ENCODE data around the gene LSM14B.
"Not testable (repeated sequence)": the region's sequence is repeated elsewhere in the genome, so short reads cannot be mapped to it uniquely, and the experiment has no call there.

Gene LSM14B

GRCh38 chr20:62114894-62115293 lies 7.4 kb upstream of the LSM14B start:
- no peak for DNase-seq

GRCh38 chr20:62115800-62116407 lies 6.4 kb upstream of the LSM14B start:
- not testable (repeated sequence) for DNase-seq

DNA sequence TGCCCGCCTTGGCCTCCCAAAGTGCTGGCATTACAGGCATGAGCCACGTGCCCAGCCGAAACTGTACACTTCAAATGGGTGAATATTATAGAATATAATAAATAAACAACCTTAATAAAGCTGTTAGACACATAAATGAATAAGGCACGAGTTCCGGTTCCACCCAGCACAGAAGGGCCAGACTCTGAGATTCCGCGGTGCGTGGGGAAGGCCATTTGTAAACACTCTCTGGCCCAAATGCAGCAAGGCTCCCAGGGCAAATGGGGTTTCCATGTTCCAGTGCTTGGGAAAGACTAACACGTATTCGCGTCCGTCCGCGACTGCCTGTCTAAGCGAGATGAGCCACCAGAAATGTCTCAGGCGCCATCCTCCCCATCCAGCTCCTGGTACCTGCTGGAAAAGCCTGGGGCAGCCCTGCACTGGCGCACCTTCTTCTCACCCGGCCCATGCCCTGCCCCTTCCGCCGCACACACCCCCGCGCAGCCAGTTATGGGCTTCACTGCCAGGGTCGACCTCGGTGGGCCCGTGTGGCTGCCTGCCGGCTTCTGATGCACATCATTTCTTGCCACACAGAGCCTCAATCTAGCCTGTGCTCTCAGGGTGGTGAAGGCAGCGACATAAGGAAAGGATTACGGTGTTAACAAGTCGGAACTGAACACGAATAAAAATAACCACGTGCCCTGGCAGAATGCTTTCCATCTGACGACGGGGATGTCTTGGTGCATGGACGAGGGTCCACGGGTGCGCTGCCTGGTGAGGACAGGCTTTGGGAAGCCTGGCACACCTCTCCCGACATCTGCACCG lies 5.5 kb upstream of the LSM14B start:
- DNase-seq = no peak

- no peak for DNase-seq
Measured at GRCh38 chr20:62117362-62117646, 5.0 kb upstream of the LSM14B start.

- DNase-seq = no peak
Measured at GRCh38 chr20:62117658-62118057, 4.6 kb upstream of the LSM14B start.

DNA sequence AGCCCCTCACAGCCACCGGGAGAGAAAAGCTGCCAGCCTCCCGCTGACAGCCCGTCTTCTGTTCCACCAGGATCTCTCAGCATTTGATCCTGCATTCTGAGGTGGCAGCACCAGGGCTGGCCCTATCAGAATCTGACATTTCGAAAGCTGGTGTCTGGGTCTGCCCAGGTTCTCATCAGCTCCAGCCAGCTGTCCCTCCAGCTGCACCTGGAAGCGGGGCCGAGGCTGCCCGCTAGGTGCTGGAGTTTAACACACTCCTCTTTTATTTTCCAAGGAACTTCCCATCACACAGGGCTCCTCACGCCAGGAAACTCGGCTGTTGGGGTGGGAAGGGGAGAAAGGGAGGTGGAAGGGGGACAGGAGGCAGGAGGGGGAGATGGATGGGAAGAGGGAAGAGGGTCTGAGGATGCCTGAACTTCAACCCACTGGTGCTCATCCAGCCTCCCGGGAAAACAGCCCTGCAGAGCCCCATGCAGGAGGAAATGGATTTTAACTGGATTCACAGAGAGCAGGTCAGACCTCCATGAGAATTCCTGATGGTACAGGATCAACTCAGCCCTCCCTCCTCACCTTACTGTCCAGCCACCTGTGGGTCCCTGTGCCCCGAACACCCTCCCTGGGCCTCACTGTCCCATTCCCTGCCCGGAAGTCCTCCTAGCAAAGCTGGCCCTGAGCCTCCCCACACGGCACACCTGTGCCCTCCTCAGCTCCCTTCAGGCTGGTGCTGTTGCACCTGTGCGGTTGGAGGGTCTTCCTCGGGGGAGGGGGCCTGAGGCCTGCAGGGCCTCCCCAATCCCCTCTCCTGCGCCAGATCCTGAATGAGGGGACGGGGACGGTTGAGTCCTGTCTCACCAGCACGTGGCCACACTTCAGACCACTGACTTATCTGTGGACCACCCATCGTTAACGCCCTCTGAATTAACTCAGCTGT lies 3.9 kb upstream of the LSM14B start:
- no peak for DNase-seq

GRCh38 chr20:62119115-62119514 lies 3.2 kb upstream of the LSM14B start:
- no peak for DNase-seq

DNA sequence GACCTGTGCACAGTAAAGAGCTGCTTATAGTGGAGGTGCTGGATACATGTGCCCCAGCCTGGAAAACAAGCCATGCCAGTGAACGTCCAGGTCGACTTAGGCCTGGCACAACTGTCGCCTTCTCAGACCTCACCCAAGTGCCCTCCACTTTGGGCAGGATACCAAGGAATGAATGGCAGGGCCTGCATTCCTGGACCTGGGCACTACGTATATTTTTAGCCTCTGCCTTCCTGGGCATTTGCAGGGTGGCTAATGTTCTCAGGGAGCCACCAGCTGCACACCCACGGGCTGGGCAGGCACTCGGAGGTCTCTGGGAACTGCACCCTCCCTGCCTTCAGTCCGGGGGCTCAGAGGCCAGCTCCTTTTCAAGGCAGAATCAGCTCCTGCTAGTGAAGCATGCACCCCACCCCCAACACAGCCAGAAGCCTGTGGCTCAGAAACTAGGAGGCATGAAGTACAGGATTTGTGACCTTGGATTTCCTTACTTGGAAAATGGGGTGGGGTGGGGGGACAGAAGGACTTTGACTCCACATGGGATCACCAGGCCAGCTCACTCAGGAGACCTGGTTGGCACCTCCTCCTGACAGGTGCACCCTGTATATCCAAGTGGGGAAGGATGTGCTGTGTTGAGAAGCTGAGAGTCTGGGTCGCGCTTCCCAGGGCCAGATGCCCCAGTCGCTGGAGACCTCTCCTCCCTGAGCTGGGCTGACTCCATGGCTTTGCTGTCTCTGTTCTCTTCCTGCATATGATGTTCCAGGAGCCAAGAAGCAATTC lies 2.5 kb upstream of the LSM14B start:
- no peak for DNase-seq

DNA sequence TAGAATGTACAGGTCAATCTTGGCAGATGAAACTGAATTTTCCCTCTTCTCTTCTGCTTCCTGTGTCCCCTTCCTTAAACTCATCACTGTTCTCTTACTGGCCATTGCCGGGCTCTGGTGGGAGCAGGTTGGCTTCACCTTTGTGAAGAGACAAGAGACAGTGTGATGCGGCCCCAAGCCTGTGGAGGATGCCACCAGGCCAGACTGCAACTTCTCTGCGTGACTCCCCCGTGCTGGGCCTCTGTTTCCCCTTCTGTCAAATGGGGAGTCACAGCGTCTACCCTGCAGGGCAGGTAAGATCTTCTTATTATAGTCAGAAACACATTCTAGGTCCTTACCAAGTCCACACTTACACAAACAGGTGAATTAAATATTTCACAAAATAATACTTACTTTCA lies 1.9 kb upstream of the LSM14B start:
- no peak for DNase-seq

- DNase-seq = peak in 1 of 2 donors; percentile 54
Measured at GRCh38 chr20:62120990-62121775, 1.1 kb upstream of the LSM14B start.

DNA sequence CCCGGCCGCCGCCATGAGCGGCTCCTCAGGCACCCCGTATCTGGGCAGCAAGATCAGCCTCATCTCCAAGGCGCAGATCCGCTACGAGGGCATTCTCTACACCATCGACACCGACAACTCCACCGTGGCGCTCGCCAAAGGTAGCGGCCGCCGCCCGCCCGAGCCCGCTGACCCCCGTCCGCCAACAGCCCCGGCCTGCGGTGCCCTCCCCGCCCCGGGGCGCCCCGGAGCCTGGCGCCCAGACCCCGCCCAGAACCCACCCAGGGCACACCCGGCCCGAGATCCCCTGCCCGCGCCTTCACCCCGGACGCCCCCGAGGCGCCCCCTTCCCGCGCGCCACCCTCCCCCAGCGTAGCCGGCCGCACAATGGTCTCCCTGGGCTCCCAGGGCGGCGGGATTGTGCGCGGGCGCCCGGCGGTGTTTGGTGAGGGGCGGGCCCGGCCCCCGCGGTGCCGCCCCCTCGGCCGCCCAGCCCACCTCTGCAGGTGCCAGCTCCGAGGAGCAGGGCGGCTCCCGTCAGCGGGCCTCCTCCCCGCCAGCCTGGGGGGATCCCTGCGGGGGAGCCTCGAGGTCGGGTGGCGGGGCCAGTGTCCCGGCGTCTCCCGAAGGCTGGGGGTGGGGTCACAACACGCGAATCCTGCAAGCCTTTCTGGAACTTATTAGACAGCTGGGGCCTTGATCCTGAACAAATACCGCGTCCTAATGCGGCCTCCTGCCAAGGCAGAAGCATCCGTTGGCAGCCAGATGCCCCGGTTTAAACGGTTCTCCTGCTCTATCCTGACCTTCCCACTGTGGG lies 577 bp downstream of the LSM14B start:
- no peak for DNase-seq

GRCh38 chr20:62123450-62124118 lies 1.3 kb downstream of the LSM14B start:
- no peak for DNase-seq

GRCh38 chr20:62126141-62126540 lies 3.9 kb downstream of the LSM14B start:
- DNase-seq = no peak

DNA sequence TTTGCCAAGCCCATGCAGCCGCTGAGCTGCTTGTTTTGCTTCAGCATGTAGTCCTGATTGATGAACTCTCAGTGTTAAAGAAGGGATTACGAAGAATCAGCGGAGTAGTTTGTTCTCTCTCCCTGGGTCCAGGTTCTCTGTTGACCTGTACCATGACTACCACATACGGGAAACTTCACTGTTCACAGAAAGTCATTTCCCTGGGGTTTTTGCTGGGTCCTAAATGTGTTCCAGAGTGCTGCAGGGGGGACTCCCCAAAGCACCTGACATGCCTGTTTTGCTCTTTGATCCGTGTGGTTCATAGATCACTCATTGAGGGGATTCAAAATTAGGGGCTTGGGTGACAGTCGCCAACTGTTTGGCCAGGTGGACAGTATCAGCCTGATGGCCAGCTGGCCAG lies 5.5 kb downstream of the LSM14B start:
- DNase-seq = no peak

GRCh38 chr20:62128502-62128901 lies 6.2 kb downstream of the LSM14B start:
- DNase-seq = no peak

- DNase-seq = no peak
Measured at GRCh38 chr20:62129731-62130531, 7.7 kb downstream of the LSM14B start.

DNA sequence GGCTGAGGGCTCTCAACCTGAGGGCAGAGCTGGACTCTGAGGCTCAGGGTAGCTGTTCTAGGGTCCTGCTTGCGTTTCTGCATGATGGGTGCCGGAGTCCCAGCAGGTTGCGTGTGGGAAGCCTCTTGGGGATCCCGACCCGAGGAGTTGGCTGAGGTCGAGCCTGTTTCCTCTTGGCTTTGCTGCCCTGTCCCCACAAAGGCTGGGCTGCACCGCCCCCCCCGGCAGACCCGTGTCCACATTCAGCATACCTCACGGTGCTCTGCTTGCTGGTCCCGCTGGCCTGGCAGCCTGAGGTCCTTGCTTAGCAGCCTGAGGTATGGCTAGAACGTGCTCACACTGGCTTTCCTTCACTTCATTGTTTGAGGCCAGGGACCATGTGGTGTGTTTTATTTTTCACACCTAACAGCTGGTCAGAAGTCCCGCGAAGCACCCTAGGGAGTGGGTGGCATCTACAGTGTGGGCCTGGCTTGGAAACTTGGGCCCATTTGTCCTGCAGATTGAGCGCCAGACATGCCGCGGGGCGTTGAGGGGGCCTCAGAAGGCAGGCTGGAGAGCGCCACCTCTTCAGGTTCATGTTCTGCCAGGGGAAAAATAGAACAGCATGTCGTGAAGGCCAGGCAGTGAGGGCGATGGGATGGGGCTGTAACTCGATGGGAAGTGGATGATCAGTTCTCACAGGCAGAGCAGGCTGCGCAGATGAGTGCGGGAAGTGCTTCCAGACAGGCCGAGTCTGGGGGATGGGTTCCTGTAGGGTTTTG lies 9.5 kb downstream of the LSM14B start:
- no peak for DNase-seq

DNA sequence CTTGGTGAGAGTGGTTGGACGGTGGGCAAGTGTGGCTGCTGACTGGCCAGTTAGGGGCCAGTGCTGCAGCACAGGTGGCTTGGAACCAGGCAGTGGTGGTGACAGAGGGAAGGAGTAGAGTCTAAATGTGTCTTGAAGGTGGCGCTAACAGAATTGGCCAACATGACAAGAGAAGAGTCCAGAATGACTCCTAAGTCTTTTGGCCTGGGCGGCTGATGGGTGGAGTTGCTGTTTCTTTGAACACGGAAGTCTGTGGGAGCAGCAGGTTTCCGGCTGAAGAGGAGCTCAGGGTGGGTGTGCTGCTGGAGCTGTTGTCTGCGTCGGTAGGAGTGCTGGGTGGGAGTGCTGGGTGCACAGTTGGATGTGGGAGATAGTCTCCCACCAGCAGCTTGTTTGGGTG lies 10.1 kb downstream of the LSM14B start:
- no peak for DNase-seq
